Stimulated activated CD4-positive, alpha-beta T cell treated with anti-CD3 and anti-CD28 coated beads, Interleukin-15, amount 100 ng/mL, for 24 hours (primary cell): ENCODE measurements around the gene SBF2.

Experiments
- DNase-seq: peaks from one replicate; pipeline ENCODE4 v3.0.0-alpha.2; 2020

The SBF2 gene

DNA sequence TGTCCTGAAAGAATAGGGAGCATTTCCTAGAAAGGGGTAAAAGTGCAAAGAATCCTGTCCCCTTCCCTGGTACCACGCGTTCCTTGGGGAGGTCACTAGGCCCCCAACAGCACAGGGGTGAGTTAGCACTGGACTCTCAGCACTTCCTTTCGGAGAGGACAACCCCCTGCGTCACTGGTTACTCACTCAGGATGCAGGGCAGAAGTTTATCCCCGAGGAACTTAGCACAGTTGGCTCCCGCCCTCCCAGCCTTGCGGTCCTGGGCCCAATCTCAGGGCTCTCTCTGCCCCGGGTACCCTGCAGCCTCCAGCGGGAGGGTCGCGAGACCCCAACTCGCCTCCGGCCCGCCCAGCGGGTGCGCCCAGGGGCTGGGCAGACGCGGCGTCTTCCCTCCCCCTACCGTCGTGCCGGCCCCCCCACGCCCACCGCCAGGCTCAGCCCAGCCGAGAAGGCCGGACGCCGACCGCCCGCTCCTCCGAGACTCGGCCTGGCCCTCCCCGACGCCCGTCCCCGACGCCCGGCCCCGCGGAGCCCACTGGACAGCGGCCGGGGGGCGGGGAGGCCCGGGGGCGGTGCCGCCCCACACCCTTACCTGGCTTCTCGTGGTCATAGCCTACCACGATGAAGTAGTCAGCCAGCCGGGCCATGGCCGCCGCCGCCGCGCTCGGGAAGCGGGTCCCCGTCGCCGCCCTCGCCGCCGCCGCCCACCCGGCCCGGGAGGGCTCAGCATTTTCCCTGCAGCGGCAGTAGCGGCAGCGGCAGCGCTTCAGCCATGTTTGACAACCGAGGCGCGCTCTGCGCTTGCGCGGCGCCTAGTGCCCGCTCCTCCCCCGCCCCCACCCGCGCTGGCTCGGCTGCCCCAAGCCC lies at the start of gene SBF2:
Gene SBF2, minus strand, starts transcription at position 797 of the 867 bp plus-strand sequence. Its CDS starts 150 bp downstream, at position 647.
- DNase-seq: peak; percentile 85

- no peak for DNase-seq
Observed at GRCh38 chr11:10338287-10338686, 44.3 kb upstream of the SBF2 start.

DNA sequence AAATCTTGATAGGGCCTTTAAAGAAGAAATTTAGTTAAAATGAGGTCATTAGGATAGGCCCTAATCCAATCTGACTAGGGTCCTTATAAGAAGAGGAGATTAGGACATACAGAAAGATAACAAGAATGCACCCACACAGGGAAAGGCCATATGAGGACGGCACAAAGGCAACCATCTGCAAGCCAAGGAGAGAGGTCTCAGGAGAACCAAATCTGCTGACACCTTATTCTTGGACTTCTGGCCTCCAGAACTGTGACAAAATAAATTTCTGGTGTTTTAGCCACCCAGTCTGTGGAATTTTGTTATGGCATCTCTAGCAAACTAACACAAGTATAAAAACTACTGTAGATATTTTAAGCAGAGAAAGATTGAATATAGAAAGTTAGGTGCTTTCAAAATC lies 39.5 kb upstream of the SBF2 start:
- no peak for DNase-seq

- no peak for DNase-seq
Observed at GRCh38 chr11:10331548-10332289, 37.7 kb upstream of the SBF2 start.

DNA sequence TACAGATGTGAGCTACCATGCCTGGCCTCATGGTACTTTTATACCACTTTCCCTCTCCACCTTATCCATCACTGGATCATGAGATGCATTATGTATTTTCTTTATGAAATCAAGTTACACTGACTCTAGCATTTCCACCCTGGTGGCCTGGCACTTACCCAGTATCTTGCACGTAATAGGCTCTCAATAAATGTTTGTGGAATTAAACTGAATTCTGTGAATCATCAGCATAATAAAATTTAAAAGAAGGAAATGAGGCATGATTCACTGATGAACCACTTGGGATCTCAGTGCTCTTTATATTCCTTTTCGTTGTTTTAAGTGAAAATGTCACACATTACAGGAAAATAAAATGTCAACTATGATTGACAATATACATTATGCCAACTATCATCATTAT lies 35.9 kb upstream of the SBF2 start:
- no peak for DNase-seq

- DNase-seq: no peak
Observed at GRCh38 chr11:10329356-10329755, 35.3 kb upstream of the SBF2 start.

- DNase-seq: no peak
Observed at GRCh38 chr11:10328314-10329098, 34.5 kb upstream of the SBF2 start.

GRCh38 chr11:10327254-10327653 lies 33.2 kb upstream of the SBF2 start:
- DNase-seq: no peak

DNA sequence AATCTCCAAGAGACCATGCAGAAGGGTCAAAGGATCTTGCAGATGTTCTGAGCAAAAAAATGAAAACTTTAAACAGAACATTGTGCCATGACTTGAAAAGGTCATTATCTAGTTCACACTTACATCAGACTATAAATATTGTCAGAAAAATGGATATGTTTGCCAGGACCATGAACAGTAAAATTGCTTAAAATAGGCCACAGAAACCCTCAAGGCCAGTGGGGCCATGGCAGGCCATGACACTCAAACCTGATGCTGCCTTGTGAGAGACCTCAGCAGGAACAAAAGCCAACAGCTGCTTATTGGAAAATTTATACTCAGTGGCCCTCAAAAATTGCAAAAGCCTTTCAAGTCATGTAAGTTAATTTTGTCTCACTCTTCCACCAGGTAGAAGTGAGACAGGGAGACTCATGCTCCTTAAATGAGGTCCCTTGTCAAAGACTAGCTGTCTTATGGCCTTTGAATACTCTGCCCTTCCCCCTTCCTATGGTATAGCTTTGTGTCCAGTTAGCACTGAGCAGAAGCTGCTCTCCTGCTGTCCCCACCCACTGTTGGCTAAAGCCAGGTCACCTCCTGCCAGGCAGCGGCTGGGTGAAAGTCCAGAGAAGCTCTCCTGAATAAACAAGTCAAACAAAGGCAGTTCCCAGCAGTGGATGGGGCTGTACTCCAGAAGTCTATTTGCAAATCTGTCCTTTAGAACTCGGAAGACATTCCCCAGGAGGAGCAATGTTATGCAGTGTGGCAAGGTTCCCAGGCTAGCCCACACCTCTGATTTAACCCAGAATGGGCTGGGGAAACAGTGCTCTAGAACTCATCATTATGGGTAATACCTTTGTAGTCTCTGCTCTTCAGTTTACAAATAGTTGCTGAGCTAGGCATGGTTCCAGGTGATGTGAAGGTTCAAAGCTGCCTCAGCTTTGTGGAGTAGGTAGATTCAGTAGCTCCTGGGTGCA lies 32.3 kb upstream of the SBF2 start:
- DNase-seq: no peak

DNA sequence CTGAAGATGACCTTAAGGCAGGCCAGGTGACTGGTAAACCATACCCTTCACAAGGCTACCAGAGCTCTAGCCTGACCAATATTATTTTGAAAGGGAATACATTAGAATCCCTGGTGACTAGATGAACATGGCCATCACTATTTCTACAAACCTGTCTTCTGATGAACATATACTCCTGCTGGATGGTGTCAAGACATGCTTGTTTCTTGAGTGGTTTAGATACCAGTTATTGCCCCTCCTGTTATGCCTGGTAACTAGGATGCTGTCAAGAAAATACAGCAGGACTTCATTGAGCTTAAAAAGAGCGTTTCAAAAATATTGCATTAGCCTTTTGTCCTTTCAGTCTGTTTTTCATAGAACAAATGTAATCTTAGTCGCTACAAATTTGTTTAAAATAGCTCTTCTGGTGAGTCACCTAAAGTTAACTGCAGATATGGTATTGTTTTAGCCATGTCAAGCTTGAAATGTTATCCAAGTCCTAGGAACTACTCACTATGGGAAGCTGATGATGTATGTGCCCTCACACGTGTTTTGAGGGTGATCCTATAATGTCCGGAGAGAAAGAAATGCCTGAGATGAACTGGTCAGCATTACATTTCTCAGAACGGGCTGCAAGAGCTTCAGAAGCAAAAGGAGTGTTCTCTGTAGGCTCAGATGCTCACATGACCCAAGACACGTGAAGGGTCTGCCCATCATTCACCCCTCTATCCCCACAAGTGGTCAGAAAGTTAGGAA lies 31.4 kb upstream of the SBF2 start:
- no peak for DNase-seq

- no peak for DNase-seq
Observed at GRCh38 chr11:10324474-10324873, 30.5 kb upstream of the SBF2 start.

DNA sequence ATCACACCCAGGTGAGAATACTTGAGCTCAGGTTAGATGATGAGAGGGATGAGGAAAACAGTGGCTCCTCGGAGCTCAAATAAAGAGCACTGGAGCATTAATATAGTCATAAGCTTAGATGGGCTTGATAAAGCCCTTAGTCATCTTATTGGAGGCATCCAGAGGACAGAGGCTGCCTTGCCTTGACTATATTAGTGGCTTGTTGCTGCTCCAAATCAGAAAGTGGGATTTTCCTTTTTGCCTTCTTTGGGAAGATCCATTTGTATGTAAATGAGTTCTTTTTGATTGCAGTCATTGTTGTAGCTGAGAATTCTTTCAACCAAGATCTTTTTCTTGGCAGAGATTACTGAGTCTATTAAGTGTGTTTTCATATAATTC lies 29.8 kb upstream of the SBF2 start:
- no peak for DNase-seq

DNA sequence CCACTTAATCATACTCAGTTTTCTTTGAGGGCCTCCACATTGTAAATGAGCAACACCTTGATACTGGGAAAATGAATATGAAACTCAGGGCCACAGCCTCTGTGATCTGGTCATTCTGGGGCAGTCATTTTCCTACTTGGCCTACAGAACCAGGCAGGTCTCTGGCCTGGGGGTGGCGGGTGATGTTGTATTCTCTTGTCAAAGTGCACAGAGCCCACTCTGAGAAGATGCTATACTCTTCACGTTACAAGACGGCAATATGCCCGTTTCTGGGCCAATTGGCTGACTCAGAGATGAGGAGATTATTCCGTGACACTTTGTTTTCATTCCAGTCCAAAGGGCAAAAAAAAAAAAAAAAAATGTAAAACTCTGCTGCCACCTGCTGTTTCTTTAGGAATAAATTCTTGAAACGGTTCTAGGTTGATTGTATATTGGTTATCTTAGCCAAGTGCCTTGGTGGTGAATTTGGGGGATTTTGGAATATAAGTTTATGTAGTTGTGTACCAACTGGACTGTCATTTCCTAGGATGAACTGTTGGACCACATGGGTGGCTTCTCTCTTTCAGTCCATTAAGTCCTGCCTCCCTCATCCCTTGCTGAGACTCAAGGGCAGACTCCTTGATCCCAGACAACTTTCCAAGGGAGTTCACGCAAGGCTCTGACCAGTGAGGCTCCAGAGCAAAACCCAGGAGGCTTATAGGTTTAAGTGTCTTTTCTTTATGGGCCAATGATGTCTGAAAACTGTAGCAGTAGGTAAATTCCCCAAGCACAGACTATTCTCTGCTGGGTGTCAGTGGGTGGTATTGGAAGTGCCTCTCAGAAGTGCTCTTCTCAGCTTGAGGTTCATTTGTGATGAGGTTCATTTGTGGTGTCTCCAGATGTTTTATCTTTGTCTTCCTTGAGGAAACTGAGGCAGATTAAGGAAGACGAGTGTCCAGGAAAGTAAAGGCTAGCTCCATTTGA lies 29.1 kb upstream of the SBF2 start:
- DNase-seq: peak; percentile 54

GRCh38 chr11:10322401-10322800 lies 28.4 kb upstream of the SBF2 start:
- no peak for DNase-seq

DNA sequence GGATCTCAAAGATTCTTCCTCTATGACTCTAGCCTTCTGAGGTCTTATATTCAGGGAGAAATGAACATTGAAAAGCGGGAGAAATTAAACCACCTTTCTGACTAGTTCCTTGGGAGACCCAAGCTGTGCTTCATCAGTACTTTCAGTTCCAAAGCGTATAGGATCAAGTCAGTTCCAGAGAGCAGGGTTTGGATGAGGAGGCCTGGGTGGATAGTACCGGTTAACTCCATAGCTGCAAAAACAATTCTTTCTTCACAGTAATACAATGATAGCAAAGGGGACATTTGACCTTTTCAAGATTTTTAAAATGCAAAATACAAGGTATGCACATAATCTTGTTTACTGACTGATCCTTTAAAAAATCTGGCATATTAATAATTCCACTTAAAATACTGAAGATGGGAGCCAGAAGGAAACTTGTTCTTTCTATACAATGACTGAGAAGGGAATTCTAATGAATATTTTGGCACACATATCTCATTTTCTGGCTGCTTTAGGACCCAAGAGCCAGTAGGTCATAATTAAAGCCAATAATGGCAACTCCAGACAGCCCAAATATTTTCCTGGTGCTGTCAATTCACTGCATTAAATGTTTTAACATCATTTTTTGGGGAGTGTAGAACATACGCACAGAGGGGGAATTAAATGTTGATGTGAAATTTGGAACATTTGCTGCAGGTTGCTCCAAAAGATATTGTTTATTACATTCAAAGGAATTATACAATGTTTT lies 26.9 kb upstream of the SBF2 start:
- no peak for DNase-seq

DNA sequence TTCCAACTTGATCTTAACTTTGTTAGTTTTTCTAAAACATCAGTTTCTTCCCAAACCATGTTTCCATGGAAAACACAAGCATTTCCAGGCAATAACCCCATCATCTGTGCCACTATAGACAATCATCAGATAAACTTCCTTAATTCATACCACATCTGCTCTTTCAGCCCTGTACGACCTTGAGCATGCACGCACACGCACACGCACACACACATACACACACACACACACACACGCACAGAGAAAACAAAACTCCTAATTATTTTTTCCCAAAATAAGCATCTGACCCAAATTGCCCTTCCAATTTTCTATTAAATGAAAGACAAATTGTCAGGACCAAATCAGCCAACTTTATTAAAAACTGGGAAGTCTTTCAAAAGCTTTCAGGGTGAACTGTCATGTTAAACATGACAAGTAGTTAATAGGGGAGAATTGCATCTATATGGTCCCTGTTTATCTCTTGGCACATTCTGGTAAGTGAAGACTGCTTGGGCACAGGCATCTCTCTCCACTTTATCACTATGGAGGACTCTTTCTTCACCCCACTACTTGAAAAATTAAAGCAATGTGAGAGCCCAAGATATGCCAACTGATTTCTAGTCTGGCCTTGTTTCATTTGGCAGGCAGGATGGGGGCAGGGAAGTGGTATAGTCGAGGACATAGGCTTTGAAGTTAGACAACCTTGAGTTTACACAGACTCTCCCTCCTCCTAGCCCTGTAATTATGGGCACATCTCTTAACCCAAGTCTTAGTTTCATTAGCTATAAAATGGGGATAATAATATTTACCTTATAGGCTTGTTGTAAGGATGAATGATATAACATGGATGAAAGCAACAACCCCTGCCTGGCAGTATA lies 25.9 kb upstream of the SBF2 start:
- DNase-seq: no peak

DNA sequence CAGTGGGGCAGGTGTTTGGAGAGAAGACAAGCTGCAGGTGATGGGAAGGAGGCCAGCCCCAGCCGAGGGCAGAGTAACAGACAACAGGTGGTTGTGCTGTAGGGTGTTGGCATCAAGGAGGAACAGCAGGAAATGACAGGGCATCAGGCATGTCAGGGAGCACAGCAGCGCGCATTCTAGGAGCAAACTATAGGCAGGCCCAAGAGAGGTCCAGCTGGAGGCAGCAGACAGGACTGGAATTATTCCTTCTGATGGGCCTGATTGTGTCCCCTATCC lies 24.4 kb upstream of the SBF2 start:
- DNase-seq: no peak

DNA sequence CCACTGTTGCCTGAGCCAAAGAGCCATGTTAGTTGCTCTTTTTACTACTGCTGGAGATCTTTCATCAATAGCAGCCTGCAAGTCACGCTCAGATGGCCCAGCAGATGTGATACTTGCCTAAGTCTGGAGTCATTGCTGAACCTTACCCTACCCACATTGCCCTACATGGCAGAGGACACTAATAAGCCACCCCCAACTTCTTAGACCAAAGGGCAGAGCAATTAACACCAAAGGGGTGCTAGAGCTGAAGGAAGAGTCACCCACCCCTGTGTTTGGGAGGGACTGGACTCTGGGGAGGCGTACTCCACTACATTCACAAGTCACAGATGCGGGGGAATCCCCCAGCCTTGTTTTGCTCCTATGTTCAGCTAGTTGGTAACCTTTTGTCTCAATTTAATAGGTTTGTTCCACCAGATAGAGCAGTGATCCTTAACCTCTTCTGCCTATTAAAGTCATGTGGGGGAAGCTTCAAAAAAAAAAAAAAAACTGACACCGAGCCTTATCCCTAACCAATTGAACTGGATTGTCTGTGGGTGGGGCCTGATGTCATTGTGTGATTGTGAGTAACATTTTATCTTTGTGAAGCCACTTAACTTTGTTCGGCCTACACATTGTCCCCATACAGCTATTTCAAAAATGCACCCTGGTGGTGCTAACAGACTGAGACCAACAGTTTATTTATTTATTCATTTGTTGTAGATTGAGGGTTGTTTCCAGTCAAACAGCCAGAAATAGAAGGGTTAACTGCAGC lies 23.9 kb upstream of the SBF2 start:
- DNase-seq: no peak
